Tibial nerve (tissue), 4 donors: ENCODE measurements around the gene RPAP3.

Source experiments
- EP300 ChIP-seq, 2 donors: sonication (generic); formaldehyde crosslinking; IDR thresholded peaks; one replicate each; pipeline ENCODE4 v1.6.1; 2017; ENCODE audit warnings: antibody characterized with exemption in 2 of 2, mild to moderate bottlenecking in 1 of 2
- POLR2A ChIP-seq, 2 donors: fragments of 450-650 bp; IDR thresholded peaks; one replicate each; pipeline ENCODE4 v1.6.1; 2017; ENCODE audit warnings: antibody characterized with exemption in 2 of 2, mild to moderate bottlenecking in 2 of 2, moderate library complexity in 2 of 2
- TF ChIP-seq, protein P1 (sequence below), 5 experiments: fragments of 200-600 bp in 3 of 5; fragments of 450-650 bp in 2 of 5; sonication (generic) in 3 of 5; IDR thresholded peaks; one replicate each; pipeline ENCODE4 v1.5.1; 2016 to 2019; ENCODE audit warnings: antibody characterized with exemption in 5 of 5, mild to moderate bottlenecking in 3 of 5, moderate library complexity in 2 of 5

DNA sequence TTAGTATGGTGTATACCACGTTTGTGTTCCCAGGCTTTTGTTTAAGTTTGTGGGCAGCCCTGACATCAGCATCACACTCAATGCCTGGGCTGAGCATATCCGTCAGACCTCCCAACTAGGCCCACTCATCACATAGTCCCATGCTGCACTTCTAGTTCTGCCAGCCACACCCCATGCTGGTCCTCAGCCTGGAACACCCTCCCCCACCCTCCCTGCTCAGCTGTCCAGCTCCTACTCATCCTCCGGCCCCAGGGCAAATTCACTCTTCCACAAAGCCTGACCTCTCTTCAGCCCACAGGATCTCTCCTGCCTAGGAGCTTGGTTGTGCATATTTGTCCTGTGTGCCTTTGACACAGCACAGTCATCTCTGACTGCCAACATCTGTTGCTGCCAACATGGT is 23.4 kb upstream of the RPAP3 start:
- TF ChIP-seq POLR2A (IDR thresholded peaks at IDR 0.05) (no peak), EP300 (IDR thresholded peaks at IDR 0.05) (no peak)
- TF ChIP-seq, protein P1, sequence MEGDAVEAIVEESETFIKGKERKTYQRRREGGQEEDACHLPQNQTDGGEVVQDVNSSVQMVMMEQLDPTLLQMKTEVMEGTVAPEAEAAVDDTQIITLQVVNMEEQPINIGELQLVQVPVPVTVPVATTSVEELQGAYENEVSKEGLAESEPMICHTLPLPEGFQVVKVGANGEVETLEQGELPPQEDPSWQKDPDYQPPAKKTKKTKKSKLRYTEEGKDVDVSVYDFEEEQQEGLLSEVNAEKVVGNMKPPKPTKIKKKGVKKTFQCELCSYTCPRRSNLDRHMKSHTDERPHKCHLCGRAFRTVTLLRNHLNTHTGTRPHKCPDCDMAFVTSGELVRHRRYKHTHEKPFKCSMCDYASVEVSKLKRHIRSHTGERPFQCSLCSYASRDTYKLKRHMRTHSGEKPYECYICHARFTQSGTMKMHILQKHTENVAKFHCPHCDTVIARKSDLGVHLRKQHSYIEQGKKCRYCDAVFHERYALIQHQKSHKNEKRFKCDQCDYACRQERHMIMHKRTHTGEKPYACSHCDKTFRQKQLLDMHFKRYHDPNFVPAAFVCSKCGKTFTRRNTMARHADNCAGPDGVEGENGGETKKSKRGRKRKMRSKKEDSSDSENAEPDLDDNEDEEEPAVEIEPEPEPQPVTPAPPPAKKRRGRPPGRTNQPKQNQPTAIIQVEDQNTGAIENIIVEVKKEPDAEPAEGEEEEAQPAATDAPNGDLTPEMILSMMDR (IDR thresholded peaks at IDR 0.05), result no peak
